Stimulated activated CD8-positive, alpha-beta memory T cell treated with anti-CD3 and anti-CD28 coated beads, Interleukin-12 subunit alpha, Interleukin-12 subunit beta, amount 100 ng/mL, for 4 hours (primary cell): ENCODE measurements around the gene KRTAP3-1.
"Not testable (repeated sequence)": the region's sequence is repeated elsewhere in the genome, so short reads cannot be mapped to it uniquely, and the experiment has no call there.

Source experiments
- DNase-seq: peaks from one replicate; pipeline ENCODE4 v3.0.0-alpha.2; 2020; ENCODE audit warnings: low read depth

Gene KRTAP3-1

DNA sequence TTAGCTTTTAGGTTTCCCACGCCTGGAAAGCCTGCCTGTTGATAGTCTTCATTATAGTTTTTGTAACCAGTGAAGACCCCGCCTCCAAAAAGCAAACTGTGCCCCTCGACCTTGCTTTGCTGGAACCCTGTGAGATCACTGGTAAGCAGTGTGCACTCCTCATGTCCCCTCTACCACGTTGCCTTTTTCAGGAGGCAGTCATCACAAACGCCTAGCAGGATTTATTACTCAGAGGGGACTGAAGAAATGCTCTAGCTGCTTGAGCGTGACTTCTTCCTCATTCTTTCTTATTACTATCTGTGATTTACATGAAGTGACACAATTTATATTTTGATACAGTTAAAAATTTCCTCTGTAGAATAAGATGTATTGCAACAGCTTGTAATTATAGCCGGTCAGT is 6.5 kb upstream of the KRTAP3-1 start:
- no peak for DNase-seq

DNA sequence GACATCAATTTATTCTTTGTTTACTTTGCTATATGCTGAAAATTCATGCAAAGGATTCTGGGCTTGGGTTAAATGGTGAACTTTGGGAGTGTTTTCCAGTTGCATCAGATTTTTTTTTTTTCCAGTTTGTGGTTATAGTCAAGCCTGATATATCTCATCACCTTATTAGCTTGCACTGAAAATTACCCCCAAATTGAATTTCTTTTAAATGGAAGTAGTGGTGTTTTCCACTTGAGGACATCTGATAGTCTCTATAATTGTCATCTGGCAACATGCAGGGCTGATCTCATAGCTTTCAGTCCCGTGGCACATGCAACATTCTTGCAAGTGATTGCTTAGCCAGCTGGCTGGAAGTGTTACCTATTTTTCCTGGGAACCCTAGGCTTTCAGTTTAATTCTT is 4.7 kb upstream of the KRTAP3-1 start:
- no peak for DNase-seq

- DNase-seq = no peak
Observed at GRCh38 chr17:41013181-41013580, 4.3 kb upstream of the KRTAP3-1 start.

DNA sequence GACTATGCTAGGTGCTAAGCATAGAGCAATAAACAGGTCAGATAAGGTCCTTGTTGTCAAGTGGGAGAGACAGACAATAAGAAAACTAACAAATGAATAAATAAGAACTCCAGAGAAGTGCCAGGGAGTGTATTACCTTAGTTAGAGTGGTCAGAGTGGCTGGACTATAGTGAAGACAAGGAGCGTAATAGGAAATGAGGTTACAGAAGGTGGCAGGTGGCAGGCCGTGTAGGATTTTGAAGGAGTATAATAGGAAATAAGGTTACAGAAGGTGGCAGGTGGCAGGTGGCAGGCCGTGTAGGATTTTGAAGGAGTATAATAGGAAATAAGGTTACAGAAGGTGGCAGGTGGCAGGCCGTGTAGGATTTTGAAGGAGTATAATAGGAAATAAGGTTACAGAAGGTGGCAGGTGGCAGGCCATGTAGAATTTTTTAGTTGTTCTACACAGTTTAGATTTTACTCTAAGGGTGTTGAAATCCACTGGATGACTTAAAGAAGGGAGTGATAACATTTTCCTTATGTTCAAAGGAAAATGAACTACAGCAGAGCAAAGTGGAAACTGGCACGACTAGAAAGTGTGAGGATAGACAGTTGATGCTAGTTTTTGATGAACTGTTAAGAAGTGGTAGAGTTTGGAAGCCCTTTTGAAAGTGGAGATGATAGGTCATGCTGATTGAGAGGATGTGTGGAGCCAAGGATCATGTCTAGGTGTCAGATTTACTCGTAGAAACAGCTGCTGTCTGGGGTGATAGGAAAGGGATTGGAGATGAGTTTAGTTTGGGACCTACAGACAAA is 3.6 kb upstream of the KRTAP3-1 start:
- DNase-seq = no peak

- DNase-seq = no peak
Observed at GRCh38 chr17:41010441-41010840, 1.5 kb upstream of the KRTAP3-1 start.

DNA sequence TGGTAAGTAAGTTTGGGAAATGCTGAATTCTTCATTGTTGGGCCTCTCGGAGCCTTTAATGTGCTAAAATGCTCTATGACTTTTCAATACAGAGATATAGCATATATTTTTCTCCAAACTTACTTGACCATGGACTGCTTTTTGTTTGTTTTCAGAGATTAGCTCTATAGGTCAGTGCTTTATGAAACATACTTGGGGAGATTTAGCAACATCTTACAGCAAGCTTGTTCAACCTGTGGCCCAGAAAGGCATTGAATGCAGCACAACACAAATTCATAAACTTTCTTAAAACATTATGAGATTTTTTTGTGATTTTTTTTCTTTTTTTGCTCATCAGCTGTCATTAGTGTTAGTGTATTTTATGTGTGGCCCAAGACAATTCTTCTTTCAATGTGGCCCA is 1.0 kb upstream of the KRTAP3-1 start:
- DNase-seq = no peak

- DNase-seq = no peak
Observed at GRCh38 chr17:41009301-41009760, 403 bp upstream of the KRTAP3-1 start.

- no peak for DNase-seq
Observed at GRCh38 chr17:41004397-41004796, 4.5 kb downstream of the KRTAP3-1 start.

GRCh38 chr17:41003926-41004325 is 5.0 kb downstream of the KRTAP3-1 start:
- DNase-seq = no peak

- DNase-seq = no peak
Observed at GRCh38 chr17:41002814-41003213, 6.1 kb downstream of the KRTAP3-1 start.

- no peak for DNase-seq
Observed at GRCh38 chr17:41001795-41002194, 7.1 kb downstream of the KRTAP3-1 start.

DNA sequence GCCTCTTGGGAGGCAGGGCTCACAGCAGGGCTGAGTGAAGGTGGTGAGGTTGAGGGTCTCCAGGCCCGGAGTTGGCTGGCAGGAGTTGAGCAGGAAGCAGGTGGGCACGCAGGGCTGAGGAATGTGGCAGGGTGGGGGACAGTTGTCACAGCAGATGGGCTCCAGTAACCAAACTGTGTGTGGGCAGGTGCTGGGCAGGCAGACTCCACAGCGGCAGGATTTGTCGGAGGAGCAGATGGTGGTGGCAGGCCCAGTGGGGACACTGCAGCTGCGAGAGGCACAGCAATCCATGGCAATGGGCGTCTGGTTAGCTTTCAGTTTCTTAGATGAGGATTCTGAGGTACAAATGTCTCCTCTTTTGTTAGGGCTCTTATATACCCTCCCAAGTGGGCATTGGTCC is 9.4 kb downstream of the KRTAP3-1 start, which contains the start of gene KRTAP3-2:
Gene KRTAP3-2, minus strand, starts transcription at position 344 of the 400 bp plus-strand sequence. Its CDS starts 53 bp downstream, at position 291.
- DNase-seq = not testable (repeated sequence)

GRCh38 chr17:40997361-40997760 is 11.6 kb downstream of the KRTAP3-1 start:
- DNase-seq = no peak

- no peak for DNase-seq
Observed at GRCh38 chr17:40996829-40997228, 12.1 kb downstream of the KRTAP3-1 start.

DNA sequence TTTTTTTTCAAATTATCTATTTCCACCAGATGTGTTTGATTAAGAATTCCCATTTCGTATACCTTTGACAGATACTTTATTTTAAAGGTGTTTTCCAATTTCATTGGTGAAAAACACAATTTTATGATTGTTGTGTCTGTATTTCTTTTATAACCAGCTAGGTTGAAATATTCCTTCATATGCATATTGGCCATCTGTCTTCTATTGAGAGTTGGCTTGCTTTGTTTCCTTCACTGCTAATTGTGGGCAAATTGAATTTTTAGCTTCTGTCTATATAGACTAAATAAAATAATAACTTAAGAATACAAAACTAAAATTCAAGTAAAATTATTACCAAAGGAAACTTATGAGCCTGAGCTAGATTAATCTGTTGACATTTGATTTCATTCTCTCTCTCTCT is 13.8 kb downstream of the KRTAP3-1 start:
- no peak for DNase-seq

- no peak for DNase-seq
Observed at GRCh38 chr17:40993839-40994238, 15.1 kb downstream of the KRTAP3-1 start, which contains the start of gene KRTAP3-3. KRTAP3-3 (minus strand) TSS chr17:40994164; CDS start chr17:40994097, 67 bp downstream.

DNA sequence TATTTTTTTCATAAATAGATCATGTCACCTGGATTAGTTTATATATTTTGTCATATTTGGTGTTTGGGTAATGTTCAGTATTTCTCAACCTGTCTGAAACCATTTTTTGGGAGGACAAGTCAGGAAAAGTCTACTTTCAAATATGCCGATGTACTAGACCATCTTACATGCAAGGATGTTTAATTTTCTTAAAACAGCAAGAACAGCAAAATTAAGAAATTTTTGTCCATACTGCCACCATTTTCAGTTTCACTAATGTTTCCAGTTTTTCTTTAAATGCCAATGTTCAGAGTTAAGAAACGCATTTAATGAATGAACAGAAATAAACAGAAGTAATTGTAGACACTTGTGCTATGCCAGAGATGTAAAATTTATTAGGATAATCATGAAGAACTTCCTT is 15.8 kb downstream of the KRTAP3-1 start:
- no peak for DNase-seq

- no peak for DNase-seq
Observed at GRCh38 chr17:40992666-40993065, 16.3 kb downstream of the KRTAP3-1 start.

DNA sequence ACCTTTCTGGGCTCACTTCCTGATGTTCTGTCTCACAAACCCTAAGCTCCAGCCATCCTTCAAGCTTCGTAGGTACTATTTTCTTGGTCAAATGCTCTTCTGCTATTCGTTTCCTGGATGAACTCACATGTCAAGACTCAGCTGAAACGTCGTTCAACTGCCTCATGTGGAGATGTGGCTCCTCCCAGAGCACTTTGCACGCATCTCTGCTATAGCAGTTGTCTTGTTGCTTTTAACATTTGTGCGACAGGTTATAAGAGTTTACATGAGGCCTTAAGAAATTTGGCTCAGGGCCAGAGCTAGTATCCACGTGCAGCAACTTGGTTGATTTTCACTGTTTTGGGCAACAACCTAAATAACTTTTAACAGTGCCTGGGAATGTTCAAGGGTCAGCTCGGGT is 22.0 kb downstream of the KRTAP3-1 start:
- no peak for DNase-seq

DNA sequence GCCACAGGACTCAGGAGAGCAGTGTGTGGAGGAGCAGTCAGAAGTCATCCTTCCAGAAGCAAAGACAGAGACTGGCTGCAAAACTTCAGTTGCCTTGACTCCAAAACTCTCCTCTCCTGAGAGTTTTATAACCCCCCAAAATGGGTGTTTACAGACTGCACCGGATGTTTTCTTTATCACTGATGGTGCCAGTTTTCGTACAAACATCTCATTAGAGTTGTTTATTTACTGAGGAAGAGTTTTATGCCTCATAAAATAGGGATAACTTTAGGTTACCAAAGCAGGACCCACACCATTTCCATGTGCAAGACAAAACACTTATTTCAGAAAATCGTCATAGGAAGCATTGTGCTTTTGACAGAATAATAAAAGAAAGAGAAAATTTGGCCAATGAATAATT is 24.7 kb downstream of the KRTAP3-1 start, which contains the start of gene KRT40:
Gene KRT40, minus strand, starts transcription at position 101 of the 400 bp plus-strand sequence. Its CDS starts 53 bp downstream, at position 48.
- DNase-seq = no peak

DNA sequence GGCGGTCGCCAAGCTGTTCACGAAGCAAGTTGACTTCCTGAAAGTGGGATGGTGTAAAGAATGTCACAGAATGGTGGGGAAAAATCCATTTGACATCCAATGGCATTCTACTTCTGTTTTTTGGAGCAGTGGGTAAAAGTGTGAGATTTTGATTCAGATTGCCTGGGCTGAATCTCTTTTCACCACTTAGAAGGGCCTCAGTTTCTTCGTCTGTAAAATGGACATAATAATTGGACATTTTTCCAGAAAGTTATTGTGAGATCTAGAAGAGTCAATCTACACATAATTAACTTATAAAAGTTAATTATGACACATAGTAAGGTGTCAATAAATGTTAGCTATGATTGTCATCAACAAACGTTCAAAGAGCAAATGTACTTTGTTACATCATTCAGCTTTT is 27.8 kb downstream of the KRTAP3-1 start:
- DNase-seq = no peak

DNA sequence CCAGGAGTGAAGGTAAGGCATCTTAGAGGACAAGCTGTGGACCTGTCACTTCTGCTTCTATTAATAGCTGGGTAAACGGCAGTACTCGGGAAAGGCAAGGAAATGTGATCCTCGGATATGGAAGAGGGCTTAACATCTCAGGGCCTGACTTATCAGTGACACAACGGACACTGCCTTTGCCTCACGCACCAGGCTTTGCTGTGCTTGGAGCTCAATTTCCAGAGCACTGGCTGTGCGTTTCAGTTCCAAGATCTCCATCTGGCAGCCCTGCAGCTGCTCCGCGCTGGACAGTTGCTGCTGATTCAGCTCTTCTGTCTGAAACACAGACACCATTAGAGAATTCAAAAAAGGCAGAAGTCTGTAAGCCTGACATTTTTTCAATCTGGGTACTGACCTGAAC is 28.3 kb downstream of the KRTAP3-1 start:
- DNase-seq = no peak

- DNase-seq = no peak
Observed at GRCh38 chr17:40980117-40980516, 28.8 kb downstream of the KRTAP3-1 start.
